GM12878 (cell line): Measurements from ENCODE around the gene CCM2. TPM values are rescaled to one million over a fixed set of nuclear protein-coding genes. Genes with fewer than 3 reads are reported as not detected.
A peak's percentile ranks its signal among the peaks of the same experiment; 100 is the strongest.

Source experiments
- ATAC-seq: fragments of 200-7000 bp; cut with Tn5 transposase; 3 replicates; pipeline ENCODE4 v1.9.1; 2020; ENCODE audit warnings: mild to moderate bottlenecking, moderate library complexity
- BruUV-seq: library from RNA; stranded (reverse); fragments of 400-500 nt; replicated peaks from 2 replicates; lab custom pipeline; 2021; lab: Mats Ljungman, UMichigan
- CTCF ChIA-PET: fragments of 300-600 bp; sonication (Branson Sonifier 250); formaldehyde crosslinking; extraction: SDS; loops from one replicate; lab custom pipeline; 2021; ENCODE audit warnings: inconsistent platforms; lab: Yijun Ruan, JAX
- POLR2A ChIA-PET: fragments of 350-600 bp; formaldehyde crosslinking; extraction: SDS; loops from one replicate; lab custom pipeline; 2021; ENCODE audit warnings: inconsistent platforms; lab: Charles Lee
- RAD21 ChIA-PET: fragments of 300-600 bp; sonication (Branson Sonifier 250); formaldehyde crosslinking; loops from one replicate; lab custom pipeline; 2023; ENCODE audit warnings: antibody characterized with exemption; ENCODE audit not compliant: unreplicated experiment; lab: Charles Lee
- SMC1A ChIA-PET: fragments of 300-600 bp; sonication (Branson Sonifier 250); formaldehyde crosslinking; loops from one replicate; lab custom pipeline; 2023; ENCODE audit not compliant: unreplicated experiment, uncharacterized antibody; lab: Charles Lee
- DNase-seq: peaks from one replicate; pipeline ENCODE4 v3.0.0-alpha.2; 2011; ENCODE audit warnings: low read depth, low spot score
- FAIRE-seq: peaks from 3 replicates; lab custom pipeline; 2011; peaks lifted over from hg19 to GRCh38; lab: Jason Lieb, UNC
- H2AFZ ChIP-seq: 2 replicates; pipeline ENCODE4 v1.6.0; 2011; ENCODE audit warnings: low read depth, low read length, control low read depth; ENCODE audit not compliant: control insufficient read depth
- H3K27ac ChIP-seq: 2 replicates; pipeline ENCODE4 v1.5.1; 2011; ENCODE audit warnings: control low read depth; ENCODE audit not compliant: control insufficient read depth, insufficient read depth
- H3K27me3 ChIP-seq, 2 experiments: replicated peaks in 1 of 2; 2 replicates each; pipeline versions ENCODE4 v1.6.0 to v1.6.1; 2011; ENCODE audit warnings: low read length in 1 of 2; ENCODE audit not compliant: control insufficient read depth in 2 of 2, insufficient read depth in 2 of 2
- H3K36me3 ChIP-seq, 2 experiments: 2 replicates each; pipeline ENCODE4 v1.5.1; 2011; ENCODE audit warnings: low read length in 1 of 2; ENCODE audit not compliant: control insufficient read depth in 2 of 2, insufficient read depth in 2 of 2
- H3K4me1 ChIP-seq: 2 replicates; pipeline ENCODE4 v1.6.1; 2011; ENCODE audit warnings: mild to moderate bottlenecking, low read length, moderate library complexity, mixed read lengths; ENCODE audit not compliant: control insufficient read depth, insufficient read depth
- H3K4me2 ChIP-seq: 2 replicates; pipeline ENCODE4 v1.6.0; 2011; ENCODE audit warnings: control low read depth; ENCODE audit not compliant: control insufficient read depth, insufficient read depth
- H3K4me3 ChIP-seq: fragments of 200-600 bp; sonication (generic); 2 replicates; pipeline ENCODE4 v1.5.1; 2016
- H3K79me2 ChIP-seq: 2 replicates; pipeline ENCODE4 v1.6.0; 2011; ENCODE audit warnings: low read length; ENCODE audit not compliant: control insufficient read depth, insufficient read depth
- H3K9ac ChIP-seq: 2 replicates; pipeline ENCODE4 v1.8.0; 2011; ENCODE audit warnings: low read length, control low read depth, mixed read lengths; ENCODE audit not compliant: control insufficient read depth, insufficient read depth
- H3K9me3 ChIP-seq: replicated peaks from 3 replicates; pipeline ENCODE4 v1.5.1; 2011; ENCODE audit warnings: mild to moderate bottlenecking, low read length; ENCODE audit not compliant: control insufficient read depth, insufficient read depth
- H4K20me1 ChIP-seq: 2 replicates; pipeline ENCODE4 v1.6.0; 2011; ENCODE audit not compliant: control insufficient read depth, insufficient read depth
- E2F8 ChIP-seq: fragments of 450-650 bp; IDR thresholded peaks from 2 replicates; pipeline ENCODE4 v1.6.1; 2018; ENCODE audit warnings: mild to moderate bottlenecking, low read depth, moderate library complexity; ENCODE audit not compliant: partially characterized antibody
- KAT2A ChIP-seq: conservative IDR thresholded peaks from 2 replicates; pipeline ENCODE4 v1.6.1; 2011; ENCODE audit warnings: low read depth, low read length; ENCODE audit not compliant: control insufficient read depth
- MEF2B ChIP-seq: fragments of 450-650 bp; IDR thresholded peaks from 2 replicates; pipeline ENCODE4 v1.6.1; 2018; ENCODE audit warnings: mild to moderate bottlenecking, moderate library complexity; ENCODE audit not compliant: partially characterized antibody, poor library complexity, severe bottlenecking
- WGBS: methylation state at CpG from one replicate; pipeline ENCODE4 v1.1.6; 2016; ENCODE audit warnings: low lambda C conversion rate; ENCODE audit not compliant: insufficient replicate concordance, insufficient coverage; ENCODE audit errors: missing lambda C conversion rate; 5-methylcytosine and 5-hydroxymethylcytosine counted together
- in situ Hi-C: fragments of 300-500 bp; cut with MboI; formaldehyde crosslinking; loops from 9 replicates; pipeline ENCODE4 v1.14.3; 2018; ENCODE audit warnings: mixed read lengths
- intact Hi-C: fragments of 100-400 bp; cut with micrococcal nuclease; formaldehyde crosslinking; loops from one replicate; pipeline ENCODE4 v1.14.2; 2022; ENCODE audit not compliant: unreplicated experiment
- polyA plus RNA-seq, 11 experiments: library from polyadenylated mRNA; depleted of rRNA in 4 of 11; unstranded in 6 of 11; stranded (reverse) in 5 of 11; fragments of >200 nt; fragmentation: Nextera tagmentation in 4 of 11; fragmentation: Illumina TruSeq in 1 of 11; extraction: Ambion mirVana in 4 of 11; extraction: Trizol in 1 of 11; gene quantifications; 1 replicate in 1 of 11; 2 replicates in 10 of 11; pipeline versions ENCODE4 v1.2.1 to v1.2.3, GENCODE V29; 2011 to 2016; ENCODE audit warnings: inconsistent platforms in 2 of 11, missing spikeins in 2 of 11, low read depth in 1 of 11
- total RNA-seq, 4 experiments: library from RNA; depleted of rRNA in 3 of 4; stranded (reverse); fragments of >200 nt in 3 of 4; fragmentation: Illumina TruSeq in 1 of 4; extraction: Trizol in 1 of 4; gene quantifications; 2 replicates each; pipeline versions ENCODE4 v1.2.1 to v1.2.3, GENCODE V29; 2013 to 2021

Gene CCM2
- total and polyA plus RNA-seq, 10 of the 15 experiments (the other 5 are each of a cell fraction or from before 2014, with no cell fraction given) = 1.00 to 82.3 (median 48.7) TPM

- Histone ChIP-seq H2AFZ (no peak overlapping the region), H3K9me3 (no peaks in the 10 kb centered on the region), H3K36me3 (peaks cover 50 to 51% of the 10 kb centered on the region in 2 experiments)
- SMC1A ChIA-PET = interaction anchor here (0.6 to 16.7 kb wide), 16 partner anchors 9 to 383 kb away, joined by 3 to 303 read pairs (median 8); partner anchors contain the start of genes CCM2 and TBRG4
- intact Hi-C loops = no loop called here
- no TSS peak for BruUV-seq
- in situ Hi-C loops = loop anchor here (10.0 kb wide), 1 partner anchor 160 kb away; no protein-coding TSS in a partner anchor
- TF ChIP-seq E2F8 = no peak
- peak; percentile 8 for TF ChIP-seq MEF2B
- no peak for TF ChIP-seq KAT2A
- TF ChIP-seq, all 136 proteins: peak for 1
- Histone ChIP-seq H3K4me1 (peaks cover 27% of the 10 kb centered on the region), H3K27me3 (no peaks in the 10 kb centered on the region), H3K9ac (no peak overlapping the region; the same call in 1 of the 2 replicates), H3K4me2 (peak overlapping the region; percentile 99), H3K4me3 (no peak overlapping the region), H4K20me1 (peaks cover 19% of the 10 kb centered on the region), H3K79me2 (peaks cover 63% of the 10 kb centered on the region), H3K27ac (no peak overlapping the region)
- FAIRE-seq (no peak), DNase-seq (no peak), ATAC-seq (no peak)
- RAD21 ChIA-PET = interaction anchor here (0.9 to 14.6 kb wide), 20 partner anchors 9 to 368 kb away, joined by 3 to 303 read pairs (median 7); partner anchors contain the start of genes CCM2, H2AZ2, OGDH and TBRG4
- 75% methylated on average over 7 of the region's 7 CpGs for WGBS
- CTCF ChIA-PET = interaction anchor here (0.8 to 6.9 kb wide), 26 partner anchors 9 to 161 kb away, joined by 3 to 219 read pairs (median 8); partner anchors contain the start of genes CCM2, PURB and TBRG4
- POLR2A ChIA-PET = interaction anchor here (0.6 to 2.6 kb wide), 10 partner anchors 9 to 163 kb away, joined by 3 to 18 read pairs (median 5); partner anchors contain the start of genes CCM2 and TBRG4
Observed at GRCh38 chr7:44974549-44974948, 25.5 kb upstream of the CCM2 start.
